A204.1 (cell line): ENCODE data around the gene PTPRT.
"Not testable (repeated sequence)": the region's sequence is repeated elsewhere in the genome, so short reads cannot be mapped to it uniquely, and the experiment has no call there.

ENCODE experiments used
- FAIRE-seq: peaks from 2 replicates; lab custom pipeline; 2012; peaks lifted over from hg19 to GRCh38; lab: Jason Lieb, UNC

The PTPRT gene

DNA sequence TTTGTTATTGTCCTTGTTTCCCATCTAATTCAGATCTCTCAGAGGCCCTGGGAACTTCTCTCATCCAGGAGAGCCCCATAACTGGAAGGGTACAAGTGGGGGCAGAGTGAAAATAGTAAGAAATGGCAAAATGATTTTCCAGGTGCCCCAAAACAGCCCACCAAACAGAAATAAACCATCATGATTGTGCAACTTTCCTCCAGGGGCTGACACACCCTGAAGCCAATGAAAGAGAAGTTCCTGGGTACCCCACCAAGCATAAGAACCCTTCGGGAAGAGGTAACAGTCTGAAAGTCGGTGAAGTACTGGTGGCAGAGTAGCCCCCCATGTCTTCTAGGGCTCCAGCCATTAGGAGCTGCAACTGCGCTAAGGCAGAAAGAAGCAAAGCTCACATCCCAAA is 282.0 kb downstream of the PTPRT start:
- no peak for FAIRE-seq

DNA sequence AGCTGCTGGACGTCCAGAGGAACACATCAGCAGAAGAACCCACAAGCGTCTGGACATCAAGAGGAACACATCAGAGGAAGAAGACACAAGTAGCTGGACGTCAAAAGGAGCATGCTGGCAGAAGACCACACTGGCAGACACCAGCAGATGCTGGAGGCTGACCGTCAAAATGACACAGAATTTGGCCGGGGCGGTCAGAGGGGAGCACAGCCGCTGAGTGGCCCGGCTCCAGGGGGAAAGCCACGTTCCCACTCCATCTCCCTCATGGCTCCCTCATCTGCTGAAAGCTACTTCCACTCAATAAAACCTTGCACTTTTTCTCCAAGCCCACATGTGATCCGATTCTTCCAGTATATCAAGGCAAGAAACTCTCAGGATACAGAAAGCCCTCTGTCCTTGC is 283.6 kb downstream of the PTPRT start:
- no peak for FAIRE-seq

GRCh38 chr20:42902509-42902908 is 287.2 kb downstream of the PTPRT start:
- FAIRE-seq, result no peak

DNA sequence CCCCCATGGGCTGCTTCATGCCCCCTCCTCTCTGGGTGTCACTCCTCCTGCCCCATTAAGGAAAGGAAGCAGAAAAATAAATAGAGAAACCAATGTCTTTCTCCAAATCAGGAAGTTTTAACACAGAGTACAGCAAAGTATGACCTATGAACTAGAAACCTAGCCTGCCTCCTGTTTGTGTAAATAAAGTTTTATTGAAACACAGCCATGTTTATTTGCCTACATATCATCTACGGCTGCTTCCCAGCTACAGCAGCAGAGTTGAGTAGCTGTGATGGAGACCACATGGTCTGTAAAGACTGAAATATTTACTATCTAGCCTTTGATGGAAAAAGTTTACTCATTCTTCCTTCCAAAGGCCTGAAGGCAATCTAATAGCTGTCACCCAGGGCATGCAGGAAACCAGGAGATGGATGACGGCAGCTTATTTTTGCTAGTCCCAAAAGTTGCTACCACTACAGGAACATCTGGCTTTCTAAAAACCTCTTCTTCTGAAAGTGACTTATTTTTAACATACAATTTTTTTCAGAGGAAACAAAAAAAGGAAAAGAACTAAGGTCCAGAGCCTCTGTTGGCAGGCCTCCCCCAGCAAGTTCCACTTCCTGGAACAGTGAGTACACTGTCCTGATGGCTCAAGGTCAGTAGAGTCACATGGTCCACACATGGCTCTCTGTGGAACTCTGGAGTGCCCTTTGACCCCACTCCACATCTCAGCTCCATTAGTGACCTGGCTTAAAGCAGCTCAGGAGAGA is 287.8 kb downstream of the PTPRT start:
- no peak for FAIRE-seq

GRCh38 chr20:42900764-42901163 is 288.9 kb downstream of the PTPRT start:
- FAIRE-seq, result not testable (repeated sequence)

DNA sequence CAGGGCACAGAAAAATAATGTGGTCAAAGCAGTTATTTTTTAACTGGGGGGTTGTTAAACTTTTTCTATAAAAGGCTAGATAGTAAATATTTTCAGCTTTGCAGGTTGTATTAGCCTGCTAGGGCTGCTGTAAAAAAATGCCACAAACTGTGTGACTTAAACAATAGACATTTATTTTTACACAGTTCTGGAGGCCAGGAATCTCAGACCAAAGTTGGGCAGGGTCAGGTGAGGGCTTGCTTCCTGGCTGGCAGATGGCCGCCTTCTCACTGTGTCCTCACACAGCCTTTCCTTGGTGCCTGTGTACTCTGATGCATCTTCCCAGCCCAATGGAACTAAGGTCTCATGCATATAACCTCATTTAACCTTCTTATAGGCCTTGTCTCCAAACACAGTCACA is 294.7 kb downstream of the PTPRT start:
- no peak for FAIRE-seq

GRCh38 chr20:42894483-42894882 is 295.2 kb downstream of the PTPRT start:
- FAIRE-seq, result no peak

GRCh38 chr20:42889517-42889916 is 300.2 kb downstream of the PTPRT start:
- no peak for FAIRE-seq

GRCh38 chr20:42887281-42887680 is 302.4 kb downstream of the PTPRT start:
- FAIRE-seq, result no peak

GRCh38 chr20:42886801-42887200 is 302.9 kb downstream of the PTPRT start:
- no peak for FAIRE-seq

GRCh38 chr20:42886046-42886445 is 303.7 kb downstream of the PTPRT start:
- FAIRE-seq, result no peak

- FAIRE-seq, result no peak
Observed at GRCh38 chr20:42875581-42875980, 314.1 kb downstream of the PTPRT start.

- no peak for FAIRE-seq
Observed at GRCh38 chr20:42873259-42873658, 316.4 kb downstream of the PTPRT start.

GRCh38 chr20:42864116-42864515 is 325.6 kb downstream of the PTPRT start:
- FAIRE-seq, result no peak

- FAIRE-seq, result no peak
Observed at GRCh38 chr20:42862446-42862845, 327.3 kb downstream of the PTPRT start.

GRCh38 chr20:42857446-42857845 is 332.3 kb downstream of the PTPRT start:
- FAIRE-seq, result no peak

DNA sequence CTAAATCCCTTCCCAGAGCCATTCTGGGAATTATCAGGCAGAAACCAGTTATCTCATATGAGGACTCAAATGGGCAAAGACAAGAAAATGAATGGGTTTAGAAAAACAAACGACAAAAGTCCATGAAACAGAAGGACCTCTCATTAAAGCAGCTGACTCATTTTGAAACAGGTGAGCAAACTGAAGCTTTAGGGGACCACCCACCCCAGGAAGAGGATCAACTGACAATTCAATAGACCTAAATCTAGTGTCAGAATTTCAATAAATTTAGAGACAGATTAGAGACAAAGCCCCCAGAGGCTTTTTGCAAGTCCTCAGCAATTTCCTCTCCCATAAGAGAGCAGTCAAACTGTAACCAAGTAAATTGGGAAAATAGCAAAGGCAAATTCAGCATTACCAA is 333.8 kb downstream of the PTPRT start:
- no peak for FAIRE-seq

- no peak for FAIRE-seq
Observed at GRCh38 chr20:42852691-42853090, 337.0 kb downstream of the PTPRT start.

DNA sequence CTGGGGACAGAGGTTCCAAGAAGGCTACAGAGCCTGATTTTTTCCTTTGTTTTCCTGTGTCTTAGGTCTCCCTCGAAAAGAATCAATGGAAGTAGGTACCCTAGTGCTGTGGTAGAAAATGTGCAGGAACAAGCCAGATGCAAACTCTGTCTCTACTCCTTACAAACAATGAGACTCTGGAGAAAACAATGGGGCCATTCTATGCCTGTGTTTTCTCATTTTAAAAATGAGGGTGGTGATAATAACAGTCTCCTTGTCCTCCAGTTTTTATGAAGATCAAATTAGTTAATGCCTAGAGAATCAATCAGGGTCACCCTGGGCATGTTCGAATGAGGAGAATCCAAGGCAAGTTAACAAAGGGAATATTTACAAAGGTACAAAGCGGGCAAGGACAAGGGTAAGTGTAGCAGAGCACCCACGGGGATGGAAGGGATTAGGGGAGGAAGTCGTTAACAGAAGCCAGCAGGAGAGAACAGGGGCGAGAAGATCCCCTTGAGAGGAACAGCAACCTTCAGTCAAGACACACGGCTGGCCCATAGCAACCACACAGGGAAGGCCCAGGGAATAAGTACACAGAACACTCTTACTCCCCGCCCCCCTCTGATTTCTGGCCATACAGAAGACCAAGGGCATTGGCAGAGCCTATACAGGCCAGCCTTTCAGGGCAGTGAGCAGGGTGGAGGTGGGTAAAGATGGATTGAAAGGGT is 342.8 kb downstream of the PTPRT start:
- FAIRE-seq, result no peak

GRCh38 chr20:42844751-42845150 is 345.0 kb downstream of the PTPRT start:
- no peak for FAIRE-seq

GRCh38 chr20:42837456-42837855 is 352.2 kb downstream of the PTPRT start:
- FAIRE-seq, result no peak

GRCh38 chr20:42836339-42836738 is 353.4 kb downstream of the PTPRT start:
- no peak for FAIRE-seq

- FAIRE-seq, result no peak
Observed at GRCh38 chr20:42807876-42808275, 381.8 kb downstream of the PTPRT start.

DNA sequence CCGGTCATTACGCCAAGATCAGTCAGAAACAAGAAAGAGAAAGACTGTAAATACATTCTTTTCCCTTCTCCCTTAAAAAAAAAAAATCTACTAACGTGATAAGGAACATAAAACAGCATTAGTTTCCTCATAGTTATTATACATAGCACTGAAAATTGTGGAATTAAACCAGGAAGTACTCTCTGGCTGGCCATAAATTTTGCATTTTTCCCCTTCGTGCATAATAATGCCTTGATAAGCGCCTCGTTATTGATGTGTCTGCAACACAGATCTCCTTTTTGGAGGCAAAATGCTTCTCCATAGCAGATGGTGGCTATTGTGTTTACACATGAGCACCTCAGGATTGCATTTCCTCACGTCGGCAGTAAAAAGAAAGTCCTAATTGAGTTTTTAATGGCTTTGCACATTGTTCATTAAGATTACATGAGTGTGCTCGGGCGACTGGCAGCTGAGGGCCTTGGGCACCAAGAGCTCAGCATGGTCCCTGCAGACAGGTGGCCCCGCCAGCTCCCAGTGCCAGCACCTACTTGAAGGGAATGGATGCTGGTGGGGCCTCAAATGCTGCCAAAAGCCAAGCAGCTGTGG is 394.5 kb downstream of the PTPRT start:
- no peak for FAIRE-seq
